SK-N-SH (cell line): ENCODE results near the gene ZC3H10.

Source experiments
- EP300 ChIP-seq, 2 experiments: IDR thresholded peaks; 2 replicates each; pipeline versions ENCODE4 v1.4.0 to v1.6.1; 2012; ENCODE audit warnings: borderline replicate concordance in 1 of 2, low read depth in 1 of 2, low read length in 1 of 2
- FOXM1 ChIP-seq: IDR thresholded peaks from 2 replicates; pipeline ENCODE4 v1.4.0; 2012; ENCODE audit warnings: low read depth, mild to moderate bottlenecking
- MEF2A ChIP-seq: IDR thresholded peaks from 2 replicates; pipeline ENCODE4 v1.4.0; 2012; ENCODE audit warnings: low read depth, borderline replicate concordance
- POLR2AphosphoS5 ChIP-seq: IDR thresholded peaks from 2 replicates; pipeline ENCODE4 v1.6.1; 2012; ENCODE audit warnings: low read depth, low read length
- RXRA ChIP-seq: IDR thresholded peaks from 2 replicates; pipeline ENCODE4 v1.4.0; 2012; ENCODE audit warnings: low read depth, mild to moderate bottlenecking, borderline replicate concordance
- TEAD4 ChIP-seq: IDR thresholded peaks from 2 replicates; pipeline ENCODE4 v1.4.0; 2012; ENCODE audit warnings: mild to moderate bottlenecking, borderline replicate concordance; ENCODE audit not compliant: insufficient read depth
- TF ChIP-seq, protein P1 (sequence below): fragments of 200-600 bp; sonication (generic); IDR thresholded peaks from 2 replicates; pipeline ENCODE4 v1.6.1; 2017; ENCODE audit warnings: antibody characterized with exemption, mild to moderate bottlenecking, moderate library complexity
- TF ChIP-seq, protein P2 (sequence below): fragments of 150-350 bp; IDR thresholded peaks from 2 replicates; pipeline ENCODE4 v1.6.1; 2016; ENCODE audit warnings: mild to moderate bottlenecking, low read depth, low read length

DNA sequence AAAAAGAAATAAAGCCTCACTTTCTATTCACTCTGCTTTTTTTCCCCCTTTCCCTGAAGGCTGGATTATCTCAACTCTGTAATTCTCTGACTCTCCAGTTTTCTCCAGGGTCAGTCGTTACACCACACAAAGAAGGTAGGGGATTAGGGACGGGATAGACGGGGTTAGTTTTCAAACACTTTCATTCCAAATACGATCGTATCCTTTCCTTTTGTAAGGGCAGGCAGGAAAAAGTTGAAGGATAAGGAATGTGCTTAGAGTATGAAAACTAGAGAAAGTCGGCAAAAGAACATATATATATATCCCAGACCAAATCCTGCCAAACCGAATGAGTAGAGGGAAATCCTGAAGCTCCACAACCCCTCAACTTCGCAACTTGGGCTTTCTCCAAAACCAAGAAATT lies 9.4 kb downstream of the ZC3H10 start:
- TF ChIP-seq, protein P1, sequence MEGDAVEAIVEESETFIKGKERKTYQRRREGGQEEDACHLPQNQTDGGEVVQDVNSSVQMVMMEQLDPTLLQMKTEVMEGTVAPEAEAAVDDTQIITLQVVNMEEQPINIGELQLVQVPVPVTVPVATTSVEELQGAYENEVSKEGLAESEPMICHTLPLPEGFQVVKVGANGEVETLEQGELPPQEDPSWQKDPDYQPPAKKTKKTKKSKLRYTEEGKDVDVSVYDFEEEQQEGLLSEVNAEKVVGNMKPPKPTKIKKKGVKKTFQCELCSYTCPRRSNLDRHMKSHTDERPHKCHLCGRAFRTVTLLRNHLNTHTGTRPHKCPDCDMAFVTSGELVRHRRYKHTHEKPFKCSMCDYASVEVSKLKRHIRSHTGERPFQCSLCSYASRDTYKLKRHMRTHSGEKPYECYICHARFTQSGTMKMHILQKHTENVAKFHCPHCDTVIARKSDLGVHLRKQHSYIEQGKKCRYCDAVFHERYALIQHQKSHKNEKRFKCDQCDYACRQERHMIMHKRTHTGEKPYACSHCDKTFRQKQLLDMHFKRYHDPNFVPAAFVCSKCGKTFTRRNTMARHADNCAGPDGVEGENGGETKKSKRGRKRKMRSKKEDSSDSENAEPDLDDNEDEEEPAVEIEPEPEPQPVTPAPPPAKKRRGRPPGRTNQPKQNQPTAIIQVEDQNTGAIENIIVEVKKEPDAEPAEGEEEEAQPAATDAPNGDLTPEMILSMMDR, result no peak
- TF ChIP-seq RXRA (no peak), EP300 (IDR thresholded peaks at IDR 0.05; ENCODE audit: borderline replicate concordance in 1 of 2, low read depth in 1 of 2, low read length in 1 of 2) (no peak), POLR2AphosphoS5 (no peak), FOXM1 (no peak), TEAD4 (no peak), MEF2A (no peak)
- TF ChIP-seq, protein P2, sequence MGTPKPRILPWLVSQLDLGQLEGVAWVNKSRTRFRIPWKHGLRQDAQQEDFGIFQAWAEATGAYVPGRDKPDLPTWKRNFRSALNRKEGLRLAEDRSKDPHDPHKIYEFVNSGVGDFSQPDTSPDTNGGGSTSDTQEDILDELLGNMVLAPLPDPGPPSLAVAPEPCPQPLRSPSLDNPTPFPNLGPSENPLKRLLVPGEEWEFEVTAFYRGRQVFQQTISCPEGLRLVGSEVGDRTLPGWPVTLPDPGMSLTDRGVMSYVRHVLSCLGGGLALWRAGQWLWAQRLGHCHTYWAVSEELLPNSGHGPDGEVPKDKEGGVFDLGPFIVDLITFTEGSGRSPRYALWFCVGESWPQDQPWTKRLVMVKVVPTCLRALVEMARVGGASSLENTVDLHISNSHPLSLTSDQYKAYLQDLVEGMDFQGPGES, result no peak
